ENCODE measurements around the gene NSF. TPM values are rescaled to one million over a fixed set of nuclear protein-coding genes. Genes with fewer than 3 reads are reported as not detected.
"Not testable (repeated sequence)": the region's sequence is repeated elsewhere in the genome, so short reads cannot be mapped to it uniquely, and the experiment has no call there.

NSF gene
- total RNA-seq, 1 donor from 2014 or later, result 72.0 TPM

- peak; percentile 71 for DNase-seq (ENCODE audit: low read depth)
These were observed 165.7 kb downstream of the NSF start for GRCh38 chr17:46756081-46756735.

- peak; percentile 75 for DNase-seq (ENCODE audit: low read depth)
These were observed 166.4 kb downstream of the NSF start for GRCh38 chr17:46756861-46757260.

- DNase-seq (ENCODE audit: low read depth), result peak; percentile 62
These were observed 167.1 kb downstream of the NSF start for GRCh38 chr17:46757588-46757987.

GRCh38 chr17:46758614-46759013 is 168.1 kb downstream of the NSF start:
- no peak for DNase-seq (ENCODE audit: low read depth)

DNA sequence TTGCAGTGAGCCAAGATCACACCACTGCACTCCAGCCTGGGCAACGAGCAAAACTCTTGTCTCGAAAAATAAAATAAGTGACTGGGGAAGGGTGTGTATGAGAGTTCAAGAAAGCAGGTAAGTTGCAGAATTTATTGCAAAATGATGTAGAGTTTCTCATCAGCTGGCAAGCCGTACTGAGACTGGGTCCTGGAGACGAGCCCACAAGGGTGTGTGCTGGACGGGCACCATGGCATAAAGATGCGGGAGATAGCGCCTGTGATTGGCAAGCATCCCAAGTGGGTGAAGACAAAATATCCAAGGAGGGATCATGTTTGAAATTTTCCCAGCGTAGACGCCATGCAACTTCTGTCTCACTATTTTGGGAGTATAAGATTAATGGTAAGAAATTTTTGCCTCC is 168.7 kb downstream of the NSF start:
- no peak for DNase-seq (ENCODE audit: low read depth)

GRCh38 chr17:46763416-46763815 is 172.9 kb downstream of the NSF start:
- DNase-seq (ENCODE audit: low read depth), result no peak

DNA sequence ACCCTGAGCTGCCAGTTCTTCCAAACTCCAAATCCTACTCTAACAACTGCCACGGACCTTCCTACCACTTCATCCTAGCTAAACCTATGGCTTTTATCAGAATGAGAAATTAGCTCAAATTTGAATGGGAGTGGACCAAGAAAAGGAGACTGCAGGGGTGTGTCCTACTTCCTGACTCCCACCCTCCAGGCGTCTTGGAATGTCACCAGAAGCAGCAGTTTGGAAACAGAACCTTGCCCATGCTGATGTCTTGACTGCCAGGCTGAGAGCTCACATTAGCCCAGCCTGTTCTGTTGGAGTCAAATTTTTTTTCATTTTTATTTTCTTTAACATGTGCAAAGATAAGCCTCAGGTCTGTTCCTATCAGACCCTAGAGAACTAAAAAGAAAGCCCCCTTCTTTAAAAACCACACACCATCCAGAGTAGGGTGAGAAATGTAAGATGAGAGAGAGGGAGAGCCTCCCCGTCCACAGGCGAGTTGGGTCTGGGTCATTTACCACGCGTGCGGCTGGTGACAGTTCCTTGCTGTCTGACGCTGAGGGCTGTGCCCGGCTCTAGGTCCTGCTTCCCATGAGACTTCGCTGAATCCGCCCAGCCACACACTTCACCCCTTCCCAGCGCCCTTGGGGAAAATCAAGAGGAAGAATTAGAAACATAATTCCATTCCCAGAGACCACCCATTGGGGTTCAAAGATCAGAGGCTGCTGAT is 173.7 kb downstream of the NSF start:
- DNase-seq (ENCODE audit: low read depth), result no peak

DNA sequence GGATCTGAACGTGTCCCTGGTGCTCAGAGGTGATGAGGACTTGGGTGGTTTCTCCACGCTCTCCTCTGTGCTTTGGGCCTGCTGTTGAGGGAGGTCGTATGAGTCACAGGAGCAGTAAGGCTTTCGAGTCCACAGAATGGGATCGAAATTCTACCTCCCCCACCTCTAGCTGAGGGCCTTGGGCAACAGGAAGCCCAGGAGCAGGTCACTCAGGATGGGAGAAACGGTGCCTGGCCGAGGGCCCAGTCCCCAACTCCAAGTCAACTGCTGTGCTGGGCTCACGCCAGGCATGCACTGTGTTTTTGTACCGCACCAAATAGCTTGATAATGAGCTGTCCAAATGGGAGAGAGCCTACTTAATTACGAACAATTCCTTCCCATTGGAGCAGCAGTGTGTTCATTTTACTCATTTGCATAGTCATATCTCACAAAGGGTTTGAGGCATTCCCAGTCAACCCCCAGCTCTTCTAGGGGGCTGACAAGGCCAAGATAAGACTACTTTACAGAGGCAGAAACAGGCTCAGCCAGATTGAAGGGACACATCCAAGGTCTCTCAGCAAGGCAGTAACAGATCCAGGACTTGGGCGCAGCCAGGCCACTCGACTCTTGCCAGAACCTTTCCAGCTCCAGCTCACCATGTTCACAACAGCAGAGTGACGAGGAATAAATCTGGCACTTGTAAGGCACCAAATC is 174.4 kb downstream of the NSF start:
- DNase-seq (ENCODE audit: low read depth), result peak; percentile 68

GRCh38 chr17:46765453-46765852 is 175.0 kb downstream of the NSF start:
- no peak for DNase-seq (ENCODE audit: low read depth)

- DNase-seq (ENCODE audit: low read depth), result no peak
These were observed 176.3 kb downstream of the NSF start for GRCh38 chr17:46766493-46767491.

DNA sequence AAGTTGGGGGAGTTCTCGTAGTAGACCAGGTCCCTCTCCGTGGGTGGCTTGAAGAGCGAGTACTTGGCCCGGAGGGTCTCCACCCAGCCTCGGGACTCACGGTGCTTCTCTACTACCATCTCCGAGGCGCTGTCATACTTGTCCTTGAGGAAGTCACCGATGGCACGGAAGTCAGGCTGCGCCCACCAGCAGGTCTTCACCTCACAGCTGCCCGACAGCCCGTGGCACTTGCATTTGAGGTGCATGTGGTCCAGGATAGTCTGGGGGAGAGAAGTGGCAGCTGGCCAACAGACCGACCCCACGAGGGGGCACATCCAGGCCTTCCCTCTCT is 178.0 kb downstream of the NSF start:
- no peak for DNase-seq (ENCODE audit: low read depth)

GRCh38 chr17:46768896-46769295 is 178.4 kb downstream of the NSF start:
- DNase-seq (ENCODE audit: low read depth), result not testable (repeated sequence)

DNA sequence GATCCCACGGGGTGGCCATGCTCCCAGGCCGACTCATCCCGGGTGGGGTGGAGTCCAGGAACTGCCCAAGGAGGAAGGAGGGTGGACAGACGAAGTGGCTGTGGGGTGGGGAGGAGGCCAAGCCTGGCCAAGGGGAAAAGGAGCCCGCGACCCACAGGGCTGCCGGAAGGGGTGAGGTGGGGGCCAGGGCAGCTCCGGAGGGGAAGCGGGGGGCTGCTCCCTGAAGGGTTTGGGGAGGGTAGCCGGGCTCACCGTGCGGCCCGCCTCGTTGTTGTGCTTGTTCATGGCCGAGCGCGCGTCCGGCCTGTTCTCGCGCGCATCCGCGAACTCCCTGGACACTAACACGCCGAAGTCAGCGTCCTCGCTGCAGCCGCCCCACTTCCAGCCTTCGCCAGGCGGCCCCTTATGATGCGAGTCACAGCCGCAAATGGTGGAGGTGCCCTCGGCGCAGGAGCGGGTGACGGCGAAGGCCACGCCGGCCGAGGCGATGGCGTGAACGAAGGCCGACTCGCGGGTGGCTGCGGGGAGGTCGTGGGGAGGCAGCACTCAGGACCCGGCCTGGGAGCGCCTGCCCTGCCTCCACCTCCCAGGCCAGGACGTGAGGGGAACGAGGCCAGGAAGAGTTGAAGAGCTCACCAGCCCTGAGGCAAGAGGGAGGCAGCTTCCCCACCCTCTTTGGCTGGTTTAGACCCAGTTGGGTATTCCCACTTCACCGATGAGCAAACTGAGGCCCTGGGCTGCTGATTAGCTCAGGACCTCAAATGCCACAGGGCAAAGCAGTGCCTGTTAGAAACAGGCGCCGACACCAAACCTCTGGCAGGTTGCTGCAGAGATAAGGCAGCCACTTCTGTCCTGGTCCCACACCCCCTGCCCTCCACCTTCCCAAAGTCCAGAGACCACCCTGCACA is 179.3 kb downstream of the NSF start:
- DNase-seq (ENCODE audit: low read depth), result no peak

DNA sequence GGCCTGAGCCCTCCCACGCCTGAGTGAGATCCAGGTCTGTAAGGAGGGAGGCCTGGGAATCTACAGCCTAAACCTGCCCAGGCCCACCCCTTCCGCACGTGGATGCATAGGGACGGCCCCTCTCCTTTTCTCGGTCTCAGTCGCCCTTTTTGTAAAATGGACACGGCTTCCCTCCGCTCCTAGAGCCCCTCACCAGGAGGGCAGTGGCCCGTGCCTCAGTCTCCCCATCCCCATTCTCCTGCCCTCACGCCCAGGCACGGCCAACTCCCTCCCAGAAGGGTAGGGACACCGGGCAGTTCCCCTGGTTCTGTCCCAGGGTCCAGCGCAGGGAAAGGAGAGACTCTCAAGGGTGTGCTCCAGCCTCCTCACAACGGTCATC is 180.0 kb downstream of the NSF start:
- DNase-seq (ENCODE audit: low read depth), result no peak

GRCh38 chr17:46770818-46771560 is 180.5 kb downstream of the NSF start:
- DNase-seq (ENCODE audit: low read depth), result no peak

DNA sequence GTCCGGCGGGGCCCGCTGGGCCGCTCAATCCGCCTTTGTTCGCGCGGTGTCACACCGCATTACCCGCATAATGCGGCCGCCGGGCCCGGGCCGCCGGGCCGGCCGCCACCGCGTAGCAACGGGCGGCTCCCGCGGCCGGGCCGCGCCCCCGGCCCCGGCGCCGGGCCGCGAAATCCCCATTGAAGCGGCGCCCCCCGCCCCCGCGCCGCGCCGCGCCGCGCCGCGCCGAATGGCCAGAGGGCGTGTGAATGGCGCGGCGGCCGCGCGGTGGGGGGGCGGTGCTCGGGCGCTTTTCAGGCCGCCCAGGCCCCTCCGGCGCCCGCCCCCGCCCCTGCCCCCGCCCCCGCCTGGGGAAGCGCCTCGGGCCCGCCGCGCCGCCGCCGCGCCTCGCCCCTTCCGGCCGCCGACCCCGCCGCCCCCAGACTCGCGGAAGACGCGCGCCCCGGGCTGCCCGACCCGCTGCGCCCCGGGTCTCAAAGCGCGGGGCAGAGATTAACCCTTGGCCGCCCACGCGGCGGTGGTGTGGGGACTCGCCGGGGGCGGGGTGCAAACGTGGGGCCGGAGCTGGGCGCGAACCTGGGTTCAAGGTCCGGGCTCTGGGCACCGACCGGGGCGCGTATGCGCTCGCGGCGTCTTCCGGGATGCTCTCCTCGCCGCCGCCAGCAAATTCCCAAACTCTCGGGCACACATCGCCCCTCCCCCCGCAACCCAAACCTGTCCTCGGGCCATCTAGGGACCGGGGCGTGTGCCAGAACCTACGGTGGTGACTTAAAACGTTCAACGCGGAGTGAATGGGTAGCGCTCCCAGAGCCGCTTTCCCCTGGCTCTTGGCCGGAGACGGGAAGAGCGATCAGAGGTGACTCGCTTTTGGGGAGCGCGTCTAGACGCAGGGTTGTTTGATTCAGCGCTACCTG is 181.3 kb downstream of the NSF start:
- no peak for DNase-seq (ENCODE audit: low read depth)

DNA sequence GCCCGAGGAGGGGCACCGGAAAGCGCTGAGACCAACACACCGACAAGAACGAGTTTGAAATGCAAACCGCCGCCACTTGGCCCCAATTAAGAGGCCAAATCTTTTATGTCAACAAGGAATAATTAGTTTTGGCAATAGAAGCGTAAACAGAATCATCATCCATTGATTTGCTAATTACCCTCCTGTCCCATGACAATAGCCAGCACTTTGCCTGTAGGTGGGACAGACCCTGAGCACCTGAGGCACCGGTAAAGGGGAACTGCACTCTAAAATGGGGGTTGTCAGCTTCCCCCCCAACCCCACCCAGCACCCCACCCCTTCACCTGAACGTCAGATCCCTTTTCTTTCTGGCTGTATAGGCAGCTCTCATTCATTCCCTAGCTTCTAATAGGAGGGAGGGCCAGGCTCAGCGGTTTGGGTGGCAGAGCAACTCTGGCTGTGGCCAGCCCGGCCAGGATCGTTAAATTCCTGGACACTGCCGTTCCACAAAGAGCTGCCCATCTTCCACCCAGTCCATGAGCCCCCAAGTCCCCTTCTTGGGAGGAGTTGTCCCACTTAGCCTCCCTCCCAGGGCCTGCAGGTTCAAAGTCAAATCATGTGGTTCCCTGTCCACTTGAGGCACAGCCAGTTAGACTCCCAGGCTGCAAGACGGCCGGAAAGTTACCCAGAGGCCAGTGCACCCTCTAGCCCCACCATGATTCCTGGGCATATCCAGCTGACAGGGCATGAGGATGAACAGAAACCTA is 182.2 kb downstream of the NSF start:
- DNase-seq (ENCODE audit: low read depth), result no peak

GRCh38 chr17:46773221-46773605 is 182.7 kb downstream of the NSF start:
- DNase-seq (ENCODE audit: low read depth), result no peak
